ENCODE data around the gene SHB.
"Not testable (repeated sequence)": the region's sequence is repeated elsewhere in the genome, so short reads cannot be mapped to it uniquely, and the experiment has no call there.

SHB gene

DNA sequence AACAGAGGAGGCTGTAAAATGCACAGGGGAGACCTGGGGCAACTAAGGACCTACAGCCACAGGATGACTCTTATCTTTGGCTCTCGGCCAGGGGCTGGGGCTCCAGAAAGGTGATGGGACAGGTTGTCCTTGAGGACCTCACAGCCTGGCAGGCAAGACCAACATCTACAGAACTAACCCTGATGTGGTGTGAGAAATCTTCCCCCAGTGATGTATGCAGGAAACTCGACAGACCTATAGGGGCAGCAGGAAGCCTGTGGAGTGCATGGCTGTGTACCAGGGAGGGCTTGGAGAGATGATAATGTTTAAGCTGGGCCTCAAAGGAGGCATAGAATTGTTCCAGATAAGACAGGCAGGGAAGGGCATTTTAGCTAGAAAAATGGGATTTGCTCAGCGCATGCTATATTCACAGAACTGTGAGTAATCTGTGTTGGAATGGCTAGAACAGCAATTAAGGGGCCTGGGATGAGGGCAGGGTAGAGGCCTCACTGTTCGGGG is 96.6 kb downstream of the SHB start:
- DNase-seq: no peak

DNA sequence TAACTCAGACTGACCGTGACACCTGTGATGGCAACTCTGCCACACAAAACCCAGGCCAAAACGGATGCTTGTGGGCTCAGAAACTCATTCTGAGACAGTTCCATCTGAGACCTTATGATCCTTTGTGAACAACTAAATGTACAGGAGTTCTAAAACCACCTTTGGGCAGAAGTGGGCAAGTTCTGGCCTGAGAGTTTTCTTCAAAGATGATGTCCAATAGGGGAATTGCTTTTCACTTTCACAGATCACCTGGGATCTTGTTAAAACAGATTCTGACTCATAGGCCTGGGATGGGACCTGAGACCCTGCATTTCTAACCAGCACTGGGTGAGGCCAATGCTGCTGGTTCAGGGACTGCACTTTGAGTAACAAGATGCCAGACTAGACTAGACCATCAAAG is 97.3 kb downstream of the SHB start:
- no peak for DNase-seq

DNA sequence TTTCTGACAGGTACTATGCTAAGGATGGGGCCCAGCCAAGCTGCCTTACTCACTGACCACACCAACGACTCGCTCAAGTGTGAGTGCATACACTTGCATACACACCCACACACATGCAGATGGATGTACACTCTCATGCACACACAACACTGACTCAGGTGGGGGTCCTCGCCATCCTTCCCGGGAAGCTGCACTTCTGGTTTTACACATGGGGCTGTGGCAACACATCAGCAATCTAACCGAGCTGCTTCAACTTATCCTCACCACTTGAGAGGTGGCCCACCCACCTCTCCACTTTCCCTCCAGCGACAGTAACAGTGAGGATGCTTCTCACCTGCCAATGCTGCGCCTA is 97.9 kb downstream of the SHB start:
- DNase-seq: no peak

DNA sequence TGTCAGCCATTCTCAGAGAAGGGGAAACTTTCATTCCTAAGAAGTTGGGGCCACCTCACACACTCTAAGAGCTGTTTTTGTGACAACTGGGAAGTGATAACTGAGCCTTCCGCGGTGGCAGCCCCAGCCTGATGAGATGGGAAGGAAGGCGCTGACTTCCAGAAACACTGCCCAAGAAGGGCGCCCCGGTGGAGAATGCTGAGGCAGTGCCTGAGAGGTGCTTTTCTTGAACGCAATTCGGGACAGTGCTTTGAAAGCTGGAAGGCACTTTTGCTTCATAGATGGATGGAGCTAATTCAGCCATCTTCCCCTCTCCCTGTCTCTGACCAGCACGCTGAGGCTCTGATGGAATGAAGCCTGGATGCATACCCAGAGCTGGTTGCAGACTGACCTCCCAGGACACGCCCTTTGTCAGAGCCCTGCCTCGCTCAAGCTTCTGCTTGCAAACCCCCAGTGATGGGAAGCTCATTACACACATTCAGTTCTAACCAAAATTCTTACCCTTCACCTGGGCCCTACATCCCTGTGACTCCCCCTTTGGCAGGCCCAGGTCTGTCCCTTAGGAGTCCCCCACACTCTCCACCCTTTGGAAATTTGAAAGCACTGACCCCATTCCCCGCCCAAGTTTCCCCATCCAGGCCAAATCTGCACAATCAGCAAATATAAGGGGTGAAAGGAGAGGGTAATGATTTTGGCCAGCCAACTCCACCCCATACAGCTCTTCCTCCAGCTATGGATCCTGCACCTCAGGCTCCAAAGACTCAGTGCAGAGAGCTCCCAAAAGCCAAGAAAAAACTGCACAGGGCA is 98.5 kb downstream of the SHB start:
- DNase-seq: no peak

DNA sequence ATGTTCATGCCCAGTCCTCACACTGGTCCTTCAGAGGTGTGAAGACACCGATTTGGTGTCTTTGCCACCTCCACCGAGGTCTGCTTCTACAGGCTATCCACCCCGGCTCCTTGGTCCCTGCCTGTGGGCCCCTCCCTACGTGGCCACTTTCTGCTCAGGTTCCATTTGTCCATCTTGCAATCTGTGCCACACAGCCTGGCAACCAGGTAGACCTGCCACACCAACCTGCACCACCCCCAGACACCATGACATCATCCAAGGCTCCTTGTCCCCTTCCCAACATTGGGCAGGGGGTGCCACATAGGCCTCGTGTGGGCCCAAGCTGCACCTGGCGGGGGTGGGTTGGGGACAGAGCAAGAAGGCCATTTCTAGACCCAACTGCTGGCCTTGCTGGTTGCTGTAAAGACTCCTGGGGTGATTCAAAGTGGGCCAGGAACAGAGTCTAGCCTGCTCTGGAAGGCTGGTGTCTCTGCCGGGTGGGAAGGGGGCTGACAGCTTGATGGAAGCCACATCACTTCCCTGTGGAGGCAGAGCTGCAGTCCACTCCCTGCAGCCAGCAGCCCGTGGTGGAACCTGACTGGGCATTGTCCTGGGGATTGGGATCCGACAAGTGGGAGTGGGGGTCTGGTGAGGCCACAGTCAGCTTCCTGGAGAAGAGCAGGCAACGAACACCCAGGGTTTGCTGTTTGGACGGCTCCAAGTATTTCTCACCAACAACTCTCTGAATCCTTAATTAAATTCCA is 99.3 kb downstream of the SHB start:
- DNase-seq: no peak

DNA sequence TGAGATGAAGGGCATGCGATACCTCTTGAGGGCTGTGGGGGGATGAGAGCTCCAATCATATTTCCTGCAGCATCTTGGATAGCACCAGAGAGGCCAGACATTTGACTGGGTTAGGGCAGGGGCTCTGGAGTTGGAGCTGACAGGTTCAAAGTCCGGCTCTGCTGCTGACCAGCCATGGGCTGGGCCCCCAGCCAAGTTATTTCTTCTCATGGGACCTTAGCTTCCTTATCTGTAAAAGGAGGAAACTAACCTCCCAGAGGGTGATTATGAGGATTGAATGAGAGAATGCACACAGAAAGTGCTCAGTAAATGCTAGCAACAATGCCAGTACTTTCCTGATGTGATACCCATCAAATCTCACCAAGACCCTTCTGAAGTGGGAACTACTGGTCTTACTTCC is 99.9 kb downstream of the SHB start:
- no peak for DNase-seq

DNA sequence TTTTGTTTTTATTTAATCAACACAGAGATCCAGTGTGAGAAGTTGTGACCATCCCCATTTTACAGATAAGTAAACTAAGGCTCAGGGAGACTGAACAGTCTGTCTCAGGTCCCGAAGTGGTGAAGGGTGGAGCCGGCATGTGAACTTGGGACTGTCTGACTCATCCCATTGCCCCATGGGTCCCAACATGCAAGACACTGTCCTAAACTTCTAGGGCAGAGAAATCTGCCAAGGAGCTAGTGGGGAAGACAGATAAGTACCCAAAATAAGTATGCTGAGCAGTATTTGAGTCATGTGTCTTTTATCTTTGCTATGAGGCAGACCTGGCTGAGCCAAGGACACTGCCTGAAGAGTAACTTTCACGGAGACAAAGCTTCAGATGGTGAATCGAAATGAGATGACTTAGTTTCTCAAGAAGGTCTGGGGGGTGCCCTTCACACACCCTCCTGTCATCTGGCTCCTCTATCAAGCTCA is 100.8 kb downstream of the SHB start:
- no peak for DNase-seq

DNA sequence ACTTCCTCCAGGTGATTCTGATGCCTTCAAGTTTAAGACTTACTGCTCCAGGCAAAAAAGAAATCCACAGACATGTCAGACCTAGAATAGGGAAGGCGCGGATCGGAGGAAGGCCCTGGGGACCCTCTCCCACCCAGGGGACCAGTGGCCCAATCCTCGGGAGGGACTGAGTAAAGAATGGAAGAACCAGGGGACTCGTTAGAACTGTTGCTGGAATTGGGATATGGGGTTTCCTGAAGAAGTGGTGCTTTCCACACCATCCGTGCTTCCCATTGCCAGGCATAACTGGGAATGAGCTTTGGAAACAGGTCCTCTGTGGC is 101.3 kb downstream of the SHB start:
- no peak for DNase-seq

DNA sequence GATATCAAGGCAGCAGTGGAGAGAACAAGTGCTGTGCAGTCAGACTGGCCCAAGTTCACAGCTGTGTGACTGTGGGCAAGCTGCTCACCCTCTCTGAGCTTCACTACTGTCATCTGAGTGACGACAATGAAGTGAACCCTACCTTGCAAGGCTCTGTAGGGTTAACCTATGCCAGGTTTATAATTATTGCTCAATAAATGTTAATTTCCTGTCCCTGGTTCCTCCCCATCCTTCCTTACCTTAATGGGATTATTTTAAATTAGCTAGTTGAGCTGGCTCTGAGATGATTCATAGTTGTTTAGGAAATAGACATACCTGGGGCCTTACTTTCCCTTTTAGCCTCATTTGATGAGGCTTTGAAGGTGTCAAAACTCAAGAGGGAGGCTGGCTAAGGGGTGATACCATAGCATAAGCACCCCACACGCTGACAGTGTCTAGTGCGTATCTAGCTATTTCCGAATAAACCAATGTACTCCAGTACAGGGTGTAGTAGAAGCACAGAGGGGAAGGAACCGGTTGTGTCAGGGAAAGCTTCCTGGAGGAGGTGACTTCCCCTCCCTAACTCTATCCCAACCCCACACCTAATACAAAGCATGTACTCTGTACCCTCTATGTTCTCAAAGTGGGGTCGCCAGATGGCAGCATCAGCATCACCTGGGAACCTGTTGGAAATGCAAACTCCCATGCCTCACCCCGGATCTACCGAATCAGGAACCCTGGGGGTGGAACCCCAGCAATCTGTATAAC is 101.8 kb downstream of the SHB start:
- DNase-seq: no peak

DNA sequence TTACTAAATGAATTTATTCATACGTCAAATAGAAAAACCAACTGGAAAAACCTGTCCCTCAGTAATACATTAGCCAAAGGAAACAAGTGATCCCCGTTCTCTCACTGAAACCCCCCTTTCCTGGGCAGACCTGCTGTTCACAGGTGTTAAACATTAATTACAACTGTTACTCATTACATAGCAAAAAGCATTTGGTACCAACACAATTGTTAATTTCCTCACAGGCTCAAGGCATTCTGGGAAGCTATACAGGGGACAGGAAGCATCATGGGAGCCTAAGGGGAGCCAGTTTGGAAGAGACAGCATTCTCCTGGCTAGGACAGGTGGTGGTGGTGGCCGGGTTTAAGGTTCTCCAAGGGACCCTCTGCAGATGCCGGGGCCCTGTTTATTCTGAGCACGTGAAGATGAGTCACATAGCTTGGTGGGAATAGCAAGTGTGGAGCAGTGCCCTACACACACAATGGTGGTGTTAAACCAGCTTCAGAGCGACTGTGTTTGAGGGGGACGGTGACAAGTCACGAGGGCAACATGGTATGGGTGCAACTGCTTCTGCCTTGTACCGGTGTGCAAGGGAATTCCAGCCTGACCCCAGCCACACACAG is 102.5 kb downstream of the SHB start:
- DNase-seq: peak in 6 of 51 donors; percentile 20 to 29 (median 22)

DNA sequence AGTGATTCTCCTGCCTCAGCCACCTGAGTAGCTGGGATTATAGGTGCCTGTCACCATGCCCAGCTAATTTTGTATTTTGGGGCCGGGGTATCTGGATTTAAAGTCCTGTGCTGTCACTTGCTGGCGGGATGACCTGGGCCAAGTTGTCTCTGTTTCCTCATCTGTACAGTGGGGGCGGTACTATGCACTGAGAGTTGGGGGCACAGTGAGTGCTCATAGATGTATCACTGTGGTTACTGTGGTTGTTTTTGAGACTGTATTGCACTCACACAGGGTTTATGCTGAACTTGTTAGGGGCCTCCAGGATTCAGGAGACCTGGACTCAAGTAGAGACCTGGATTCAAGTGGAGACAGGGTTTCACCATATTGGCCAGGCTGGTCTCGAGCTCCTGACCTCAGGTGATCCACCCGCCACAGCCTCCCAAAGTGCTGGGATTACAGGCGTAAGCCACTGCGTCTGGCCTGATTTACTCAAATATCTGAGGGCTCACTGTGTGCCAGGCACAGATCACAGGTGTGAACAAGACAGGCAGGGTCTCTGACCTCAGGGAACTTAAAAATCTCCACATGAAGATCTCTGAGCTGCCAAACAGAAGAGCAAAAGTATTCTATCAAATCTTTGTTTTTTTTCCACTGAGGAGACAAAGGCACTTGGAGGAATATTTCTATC is 103.2 kb downstream of the SHB start:
- not testable (repeated sequence) for DNase-seq

DNA sequence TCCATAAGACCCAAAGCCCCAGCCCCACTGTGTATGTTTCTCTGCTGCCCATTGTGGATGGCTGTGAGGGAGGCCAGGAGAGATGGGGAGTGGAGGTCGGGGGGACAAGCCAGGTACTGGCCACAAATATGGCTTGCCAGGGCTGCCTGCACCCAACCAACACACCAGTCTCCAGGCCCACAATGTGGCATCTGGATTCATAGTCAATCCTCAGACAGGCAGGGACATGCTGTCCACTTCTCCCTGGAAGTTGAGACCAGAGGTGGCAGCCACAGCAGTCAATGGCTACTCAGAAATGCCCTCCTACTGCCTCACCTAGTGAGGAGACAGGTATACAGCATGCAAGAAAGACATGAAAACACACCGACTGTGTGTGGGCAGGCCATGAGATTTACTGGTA is 103.9 kb downstream of the SHB start:
- no peak for DNase-seq

DNA sequence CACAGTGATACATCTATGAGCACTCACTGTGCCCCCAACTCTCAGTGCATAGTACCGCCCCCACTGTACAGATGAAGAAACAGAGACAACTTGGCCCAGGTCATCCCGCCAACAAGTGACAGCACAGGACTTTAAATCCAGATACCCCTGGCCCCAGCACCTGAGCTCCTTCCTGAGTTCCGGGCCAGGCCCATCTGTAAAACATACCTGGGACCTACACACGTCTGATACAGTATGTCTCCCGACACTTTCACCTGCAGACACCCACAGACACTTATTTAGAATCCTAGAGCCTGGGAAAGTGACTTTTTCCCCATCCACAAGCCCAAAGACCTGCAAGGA is 104.3 kb downstream of the SHB start:
- DNase-seq: no peak

DNA sequence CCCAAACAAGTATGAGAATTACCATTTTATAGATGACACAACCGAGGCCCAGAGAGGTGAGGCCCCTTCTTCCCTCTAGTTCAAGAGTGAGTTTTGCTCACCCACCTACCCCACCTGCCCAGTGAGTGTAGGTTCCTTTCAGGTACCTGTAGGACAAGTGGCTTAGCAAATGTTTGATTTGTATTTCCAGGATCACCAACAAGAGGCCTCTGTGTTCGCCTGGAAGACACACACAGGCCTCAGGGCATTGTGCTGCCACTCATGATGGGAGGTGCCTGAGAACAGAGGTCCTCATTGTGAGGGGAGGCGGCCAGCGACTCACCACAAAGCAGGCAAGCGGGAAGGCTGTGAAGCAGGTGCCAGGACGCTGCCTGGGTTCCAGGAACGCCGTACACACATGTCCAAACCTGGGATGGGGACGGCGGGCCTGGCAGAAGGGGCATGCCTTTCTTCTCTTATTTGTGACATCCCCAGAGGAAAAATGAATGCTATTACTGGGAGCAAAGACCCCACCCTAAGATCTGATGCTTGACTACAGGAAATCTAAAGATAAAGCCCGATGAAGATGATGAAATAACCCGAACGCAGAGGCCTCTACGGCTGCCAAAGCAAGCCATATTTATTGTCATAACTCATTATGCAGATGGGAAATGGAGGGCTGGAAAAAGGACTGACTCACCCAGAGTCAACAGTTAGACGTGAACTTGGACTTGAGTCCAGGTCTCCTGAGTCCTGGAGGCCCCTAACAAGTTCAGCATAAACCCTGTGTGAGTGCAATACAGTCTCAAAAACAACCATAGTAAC is 104.9 kb downstream of the SHB start:
- DNase-seq: peak in 43 of 51 donors; percentile 10 to 89 (median 70)

DNA sequence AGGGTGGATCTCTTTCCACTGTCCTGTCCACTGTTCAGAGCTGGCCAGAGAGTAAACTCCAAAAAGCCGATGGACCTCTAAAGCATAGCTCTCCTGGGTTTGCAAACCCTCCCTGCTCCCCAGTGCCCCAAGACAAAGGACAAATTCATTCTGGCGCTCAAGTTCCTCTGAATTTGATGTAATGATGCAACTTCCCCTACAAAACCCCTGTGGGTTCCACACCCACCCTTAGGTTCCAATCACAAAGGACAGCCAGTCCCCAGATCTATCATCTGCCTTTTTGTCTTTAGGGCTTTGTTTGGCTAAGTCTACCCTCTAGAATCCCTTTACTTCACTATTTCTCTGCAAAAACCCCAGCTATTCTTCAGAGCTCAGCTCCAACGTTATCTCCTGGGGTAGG is 107.7 kb downstream of the SHB start:
- DNase-seq: no peak

DNA sequence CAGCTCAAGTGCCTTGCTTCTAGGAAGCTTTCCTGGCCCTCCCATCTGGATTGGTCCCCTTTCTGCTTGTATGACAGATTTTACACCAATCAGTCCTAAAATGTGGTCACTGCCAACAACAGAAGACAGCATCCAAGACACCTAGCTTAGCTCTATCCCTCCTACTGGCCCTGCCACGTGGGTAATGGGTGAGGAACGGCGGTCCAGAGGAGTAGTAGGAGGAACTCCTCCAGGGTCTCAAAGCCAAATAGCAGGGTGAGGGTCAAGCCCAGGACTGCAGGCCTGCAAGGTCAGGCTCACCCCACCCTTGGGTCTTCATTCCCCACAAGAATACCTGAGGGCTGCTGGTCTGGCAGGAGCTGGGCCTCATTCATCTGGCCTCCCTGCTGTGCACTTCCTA is 108.4 kb downstream of the SHB start:
- DNase-seq: no peak

DNA sequence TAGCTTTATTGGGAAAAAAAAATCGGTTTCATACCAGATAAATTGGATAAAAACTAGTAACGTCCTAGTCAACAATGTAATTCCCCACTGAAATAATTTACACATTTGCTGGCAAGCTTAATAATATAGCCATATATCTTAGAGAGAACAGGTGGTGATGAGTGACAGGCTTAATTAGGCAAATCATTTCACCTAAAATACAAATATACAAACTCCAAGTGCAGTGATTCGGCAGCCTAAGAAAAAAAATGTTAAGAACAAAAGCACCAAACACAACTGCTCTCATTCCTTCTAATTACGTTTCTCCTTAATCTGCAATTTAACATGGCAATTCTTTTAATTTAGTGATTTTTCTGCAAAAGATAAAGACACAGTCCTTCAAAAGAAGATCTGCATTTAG is 109.1 kb downstream of the SHB start:
- no peak for DNase-seq

DNA sequence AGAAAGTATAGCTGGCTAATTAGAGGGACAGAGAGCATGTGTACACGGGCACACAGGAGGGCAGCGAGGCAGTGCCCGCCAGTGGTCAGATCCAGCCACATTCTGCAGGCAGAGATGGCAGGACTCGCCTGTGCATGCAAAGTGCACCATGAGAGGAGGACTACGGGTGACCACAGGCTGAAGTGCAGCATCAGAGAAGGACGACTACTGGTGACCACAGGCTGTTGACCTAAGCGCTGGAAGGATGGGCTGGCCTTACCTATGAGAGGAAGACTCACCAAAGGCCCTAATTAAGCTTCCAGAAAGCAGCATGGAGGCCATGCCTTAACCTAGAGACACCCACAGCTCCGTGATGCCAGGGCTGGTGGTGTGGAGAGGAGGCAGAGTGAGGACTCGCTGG is 110.9 kb downstream of the SHB start:
- DNase-seq: no peak

DNA sequence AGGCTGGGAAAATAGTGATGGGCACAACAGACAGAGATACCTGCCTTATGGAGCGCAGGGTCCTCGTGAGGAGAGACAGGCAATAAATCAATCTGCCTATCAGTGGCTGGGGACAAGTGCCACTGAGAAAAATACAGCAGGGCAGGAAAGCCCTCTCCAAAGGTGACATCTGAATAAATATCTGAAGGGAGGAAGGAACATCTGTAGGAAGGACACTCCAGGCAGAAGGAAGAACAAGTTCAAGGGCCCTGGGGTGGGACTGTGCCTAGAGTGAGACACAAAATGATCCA is 111.4 kb downstream of the SHB start:
- no peak for DNase-seq

DNA sequence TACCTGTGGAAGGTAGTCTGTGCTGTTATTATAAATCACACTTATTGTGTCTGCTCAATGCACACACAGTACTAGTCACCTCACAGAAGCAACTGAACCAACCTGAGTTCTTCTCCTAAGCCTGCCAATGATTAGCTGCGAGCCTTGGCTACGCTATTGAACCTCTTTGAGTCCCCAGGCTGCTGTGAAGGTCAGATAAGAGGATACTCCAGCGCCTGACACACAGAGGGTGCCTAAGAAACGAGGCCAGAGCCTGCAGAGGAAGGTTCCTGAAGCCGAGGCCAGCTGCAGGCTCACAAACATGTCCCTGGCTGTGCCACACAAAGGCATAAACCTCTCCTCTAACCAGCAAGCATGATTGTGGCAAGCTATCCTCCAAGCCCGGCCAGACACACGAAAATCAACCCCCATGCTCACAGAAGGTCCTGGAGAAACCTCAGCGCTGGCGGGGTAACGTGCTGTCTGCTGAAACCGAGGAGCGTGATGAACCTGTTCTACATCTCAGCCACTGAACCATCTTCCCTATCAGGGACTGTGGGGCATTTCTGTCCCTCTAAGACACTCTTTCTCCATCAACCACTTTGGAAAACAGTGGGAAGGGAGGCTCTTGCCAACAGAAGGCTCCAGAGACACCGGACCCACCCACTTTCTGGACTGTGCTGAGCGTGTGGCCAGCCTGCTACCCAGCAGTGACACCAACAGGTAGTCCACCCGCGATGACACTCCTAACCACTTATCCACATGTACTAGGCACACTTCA is 111.9 kb downstream of the SHB start:
- peak in 3 of 51 donors; percentile 25 to 35 (median 29) for DNase-seq
